Measurements from ENCODE around the gene TSPAN18.
"Not testable (repeated sequence)": the region's sequence is repeated elsewhere in the genome, so short reads cannot be mapped to it uniquely, and the experiment has no call there.

DNA sequence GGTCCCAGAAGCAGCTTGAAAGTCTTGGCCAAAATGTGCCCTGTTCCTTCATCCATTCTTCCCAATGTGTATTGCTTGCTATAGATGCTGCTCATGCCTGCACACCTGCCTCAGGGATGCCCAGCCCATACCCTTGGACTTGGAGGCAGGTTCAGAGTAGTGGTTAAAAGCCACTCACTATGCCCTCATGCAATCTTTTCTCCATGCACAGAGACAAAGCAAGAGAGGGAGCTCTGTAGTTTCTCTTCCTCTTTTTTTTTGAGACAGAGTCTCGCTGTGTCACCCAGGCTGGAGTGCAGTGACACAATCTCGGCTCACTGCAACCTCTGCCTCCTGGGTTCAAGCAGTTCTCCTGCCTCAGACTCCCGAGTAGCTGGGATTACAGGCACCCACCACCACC, 144.9 kb downstream of the TSPAN18 start:
- TF ChIP-seq, protein P1, sequence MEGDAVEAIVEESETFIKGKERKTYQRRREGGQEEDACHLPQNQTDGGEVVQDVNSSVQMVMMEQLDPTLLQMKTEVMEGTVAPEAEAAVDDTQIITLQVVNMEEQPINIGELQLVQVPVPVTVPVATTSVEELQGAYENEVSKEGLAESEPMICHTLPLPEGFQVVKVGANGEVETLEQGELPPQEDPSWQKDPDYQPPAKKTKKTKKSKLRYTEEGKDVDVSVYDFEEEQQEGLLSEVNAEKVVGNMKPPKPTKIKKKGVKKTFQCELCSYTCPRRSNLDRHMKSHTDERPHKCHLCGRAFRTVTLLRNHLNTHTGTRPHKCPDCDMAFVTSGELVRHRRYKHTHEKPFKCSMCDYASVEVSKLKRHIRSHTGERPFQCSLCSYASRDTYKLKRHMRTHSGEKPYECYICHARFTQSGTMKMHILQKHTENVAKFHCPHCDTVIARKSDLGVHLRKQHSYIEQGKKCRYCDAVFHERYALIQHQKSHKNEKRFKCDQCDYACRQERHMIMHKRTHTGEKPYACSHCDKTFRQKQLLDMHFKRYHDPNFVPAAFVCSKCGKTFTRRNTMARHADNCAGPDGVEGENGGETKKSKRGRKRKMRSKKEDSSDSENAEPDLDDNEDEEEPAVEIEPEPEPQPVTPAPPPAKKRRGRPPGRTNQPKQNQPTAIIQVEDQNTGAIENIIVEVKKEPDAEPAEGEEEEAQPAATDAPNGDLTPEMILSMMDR (IDR thresholded peaks at IDR 0.05) = not testable (repeated sequence)
- not testable (repeated sequence) for TF ChIP-seq POLR2A (IDR thresholded peaks at IDR 0.05)

Measured in vagina (tissue), 2 donors.